ENCODE data around the gene CNOT10. TPM values are rescaled to one million over a fixed set of nuclear protein-coding genes. Genes with fewer than 3 reads are reported as not detected.
A peak's percentile ranks its signal among the peaks of the same experiment; 100 is the strongest.
"Not testable (repeated sequence)": the region's sequence is repeated elsewhere in the genome, so short reads cannot be mapped to it uniquely, and the experiment has no call there.

The CNOT10 gene
- total and polyA plus RNA-seq, 4 experiments from 2014 or later: 33.6 to 47.6 (median 46.0) TPM

- H3K4me3 Mint-ChIP-seq; H3K4me3 ChIP-seq (ENCODE audit: low read length in 2 of 2); H3K4me1 Mint-ChIP-seq; H3K36me3 Mint-ChIP-seq; DNase-seq; H3K9me3 ChIP-seq (ENCODE audit: control insufficient read depth in 1 of 2, low read length in 2 of 2); H3K27ac Mint-ChIP-seq; H3K27ac ChIP-seq (ENCODE audit: low read depth, low read length); H3K36me3 ChIP-seq (ENCODE audit: insufficient read depth, low read length); H3K27me3 ChIP-seq (ENCODE audit: insufficient read depth, low read length); POLR2A ChIA-PET (ENCODE audit: partially characterized antibody); H3K27me3 Mint-ChIP-seq; intact Hi-C loops (cut with micrococcal nuclease); H3K9me3 Mint-ChIP-seq; H3K4me1 ChIP-seq (ENCODE audit: insufficient read depth, low read length): not testable (repeated sequence)
- CTCF ChIA-PET (ENCODE audit: partially characterized antibody): interaction anchor here (0.6 to 1.2 kb wide), 3 partner anchors 12 to 364 kb away, joined by 3 read pairs; no protein-coding TSS in a partner anchor
These were observed 32.5 kb upstream of the CNOT10 start for GRCh38 chr3:32652337-32653100.

GRCh38 chr3:32655167-32655566 is 29.8 kb upstream of the CNOT10 start:
- Mint-ChIP-seq H3K9me3 (peaks cover 0 to 2% (median 0%) of the 10 kb centered on the region in 8 donors), H3K36me3 (no peaks in the 10 kb centered on the region), H3K27ac (no peak overlapping the region), H3K4me1 (no peaks in the 10 kb centered on the region), H3K27me3 (peaks cover 1 to 13% of the 10 kb centered on the region in 2 donors), H3K4me3 (no peak overlapping the region)
- DNase-seq: no peak
- POLR2A ChIA-PET (ENCODE audit: partially characterized antibody): interaction anchor here (0.6 kb wide), 1 partner anchor 19 kb away, joined by 3 read pairs; no protein-coding TSS in a partner anchor
- intact Hi-C loops (cut with micrococcal nuclease): no loop called here
- Histone ChIP-seq H3K27ac (ENCODE audit: low read depth, low read length) (no peak overlapping the region), H3K4me3 (ENCODE audit: low read length in 2 of 2) (no peak overlapping the region), H3K36me3 (ENCODE audit: insufficient read depth, low read length) (no peaks in the 10 kb centered on the region), H3K9me3 (ENCODE audit: control insufficient read depth in 1 of 2, low read length in 2 of 2) (no peaks in the 10 kb centered on the region), H3K4me1 (ENCODE audit: insufficient read depth, low read length) (no peaks in the 10 kb centered on the region), H3K27me3 (ENCODE audit: insufficient read depth, low read length) (no peaks in the 10 kb centered on the region)
- CTCF ChIA-PET (ENCODE audit: partially characterized antibody): no interaction called here

GRCh38 chr3:32660634-32661033 is 24.4 kb upstream of the CNOT10 start:
- no peaks in the 10 kb centered on the region for H3K36me3 Mint-ChIP-seq
- no peak overlapping the region for H3K4me3 ChIP-seq (ENCODE audit: low read length in 2 of 2)
- no peaks in the 10 kb centered on the region for H3K4me1 Mint-ChIP-seq
- ChIA-PET CTCF (ENCODE audit: partially characterized antibody) (no interaction called here), POLR2A (ENCODE audit: partially characterized antibody) (no interaction called here)
- no peak for DNase-seq
- H3K36me3 ChIP-seq (ENCODE audit: insufficient read depth, low read length): no peaks in the 10 kb centered on the region
- no peak overlapping the region for H3K27ac Mint-ChIP-seq
- intact Hi-C loops (cut with micrococcal nuclease): no loop called here
- H3K27me3 Mint-ChIP-seq: peaks cover 3 to 13% of the 10 kb centered on the region in 2 donors
- H3K27me3 ChIP-seq (ENCODE audit: insufficient read depth, low read length): no peaks in the 10 kb centered on the region
- H3K4me3 Mint-ChIP-seq: no peak overlapping the region
- H3K9me3 ChIP-seq (ENCODE audit: control insufficient read depth in 1 of 2, low read length in 2 of 2): no peaks in the 10 kb centered on the region
- peaks cover 0 to 1% (median 0%) of the 10 kb centered on the region in 8 donors for H3K9me3 Mint-ChIP-seq
- no peak overlapping the region for H3K27ac ChIP-seq (ENCODE audit: low read depth, low read length)
- H3K4me1 ChIP-seq (ENCODE audit: insufficient read depth, low read length): no peaks in the 10 kb centered on the region

GRCh38 chr3:32662647-32663046 is 22.3 kb upstream of the CNOT10 start:
- H3K9me3 ChIP-seq (ENCODE audit: control insufficient read depth in 1 of 2, low read length in 2 of 2): no peaks in the 10 kb centered on the region
- DNase-seq: no peak
- Mint-ChIP-seq H3K27ac (no peak overlapping the region), H3K4me1 (no peaks in the 10 kb centered on the region), H3K36me3 (no peaks in the 10 kb centered on the region), H3K4me3 (no peak overlapping the region), H3K9me3 (peaks cover 0 to 1% (median 0%) of the 10 kb centered on the region in 8 donors), H3K27me3 (peaks cover 2 to 7% of the 10 kb centered on the region in 2 donors)
- H3K4me1 ChIP-seq (ENCODE audit: insufficient read depth, low read length): no peaks in the 10 kb centered on the region
- POLR2A ChIA-PET (ENCODE audit: partially characterized antibody): no interaction called here
- intact Hi-C loops (cut with micrococcal nuclease): no loop called here
- no peaks in the 10 kb centered on the region for H3K36me3 ChIP-seq (ENCODE audit: insufficient read depth, low read length)
- no peak overlapping the region for H3K27ac ChIP-seq (ENCODE audit: low read depth, low read length)
- no peak overlapping the region for H3K4me3 ChIP-seq (ENCODE audit: low read length in 2 of 2)
- no peaks in the 10 kb centered on the region for H3K27me3 ChIP-seq (ENCODE audit: insufficient read depth, low read length)
- CTCF ChIA-PET (ENCODE audit: partially characterized antibody): interaction anchor here (0.7 to 1.2 kb wide), 5 partner anchors 12 to 195 kb away, joined by 3 to 5 read pairs (median 3); no protein-coding TSS in a partner anchor

GRCh38 chr3:32664630-32665075 is 20.3 kb upstream of the CNOT10 start:
- H3K4me3 Mint-ChIP-seq; H3K27me3 Mint-ChIP-seq; H3K4me1 Mint-ChIP-seq; H3K27me3 ChIP-seq (ENCODE audit: insufficient read depth, low read length); H3K36me3 ChIP-seq (ENCODE audit: insufficient read depth, low read length); POLR2A ChIA-PET (ENCODE audit: partially characterized antibody); H3K36me3 Mint-ChIP-seq; H3K9me3 Mint-ChIP-seq; H3K27ac Mint-ChIP-seq; H3K4me3 ChIP-seq (ENCODE audit: low read length in 2 of 2); H3K27ac ChIP-seq (ENCODE audit: low read depth, low read length); H3K4me1 ChIP-seq (ENCODE audit: insufficient read depth, low read length); H3K9me3 ChIP-seq (ENCODE audit: control insufficient read depth in 1 of 2, low read length in 2 of 2): not testable (repeated sequence)
- DNase-seq: peak in 4 of 5 donors; percentile 37 to 49 (median 42)
- CTCF ChIA-PET (ENCODE audit: partially characterized antibody): interaction anchor here (4.3 kb wide), 1 partner anchor 156 kb away, joined by 34 read pairs; no protein-coding TSS in a partner anchor
- intact Hi-C loops (cut with micrococcal nuclease): loop anchor here (2.0 kb wide), 1 partner anchor 488 kb away; no protein-coding TSS in a partner anchor

- Histone ChIP-seq H3K27me3 (ENCODE audit: insufficient read depth, low read length) (no peaks in the 10 kb centered on the region), H3K9me3 (ENCODE audit: control insufficient read depth in 1 of 2, low read length in 2 of 2) (no peaks in the 10 kb centered on the region), H3K4me1 (ENCODE audit: insufficient read depth, low read length) (no peaks in the 10 kb centered on the region), H3K4me3 (ENCODE audit: low read length in 2 of 2) (no peak overlapping the region), H3K36me3 (ENCODE audit: insufficient read depth, low read length) (no peaks in the 10 kb centered on the region), H3K27ac (ENCODE audit: low read depth, low read length) (no peak overlapping the region)
- intact Hi-C loops (cut with micrococcal nuclease): no loop called here
- H3K4me1 Mint-ChIP-seq: no peaks in the 10 kb centered on the region
- H3K36me3 Mint-ChIP-seq: no peaks in the 10 kb centered on the region
- H3K27me3 Mint-ChIP-seq: peaks cover 3 to 5% of the 10 kb centered on the region in 2 donors
- ChIA-PET POLR2A (ENCODE audit: partially characterized antibody) (no interaction called here), CTCF (ENCODE audit: partially characterized antibody) (interaction anchor here (0.6 to 4.3 kb wide), 2 partner anchors 41 to 159 kb away, joined by 3 to 34 read pairs; no protein-coding TSS in a partner anchor)
- no peak for DNase-seq
- H3K4me3 Mint-ChIP-seq: no peak overlapping the region
- H3K9me3 Mint-ChIP-seq: peaks cover 0 to 1% (median 0%) of the 10 kb centered on the region in 8 donors
- no peak overlapping the region for H3K27ac Mint-ChIP-seq
These were observed 17.9 kb upstream of the CNOT10 start for GRCh38 chr3:32667072-32667582.

GRCh38 chr3:32669226-32669625 is 15.8 kb upstream of the CNOT10 start:
- not testable (repeated sequence) for H3K9me3 Mint-ChIP-seq

More at GRCh38 chr3:32669226-32669625, 15.8 kb upstream of the CNOT10 start:
- H3K4me1 Mint-ChIP-seq; H3K36me3 Mint-ChIP-seq; H3K4me1 ChIP-seq (ENCODE audit: insufficient read depth, low read length); intact Hi-C loops (cut with micrococcal nuclease); H3K27me3 Mint-ChIP-seq; H3K36me3 ChIP-seq (ENCODE audit: insufficient read depth, low read length); H3K4me3 Mint-ChIP-seq; H3K27me3 ChIP-seq (ENCODE audit: insufficient read depth, low read length); POLR2A ChIA-PET (ENCODE audit: partially characterized antibody); H3K27ac Mint-ChIP-seq; H3K27ac ChIP-seq (ENCODE audit: low read depth, low read length); H3K9me3 ChIP-seq (ENCODE audit: control insufficient read depth in 1 of 2, low read length in 2 of 2); H3K4me3 ChIP-seq (ENCODE audit: low read length in 2 of 2); DNase-seq; CTCF ChIA-PET (ENCODE audit: partially characterized antibody): not testable (repeated sequence)
